GM23248 (cell line): Measurements from ENCODE around the gene ZNF124. TPM values are rescaled to one million over a fixed set of nuclear protein-coding genes. Genes with fewer than 3 reads are reported as not detected.
"Not testable (repeated sequence)": the region's sequence is repeated elsewhere in the genome, so short reads cannot be mapped to it uniquely, and the experiment has no call there.

Source experiments
- DNase-seq: peaks from one replicate; pipeline ENCODE4 v3.0.0-alpha.2; 2015
- H2AFZ ChIP-seq: fragments of 200-600 bp; sonication (generic); 2 replicates; pipeline ENCODE4 v1.6.1; 2016; ENCODE audit warnings: antibody characterized with exemption
- H3F3A ChIP-seq: fragments of 200-600 bp; sonication (generic); 2 replicates; pipeline ENCODE4 v1.6.1; 2016; ENCODE audit warnings: mild to moderate bottlenecking, antibody characterized with exemption, mixed run types; ENCODE audit not compliant: insufficient read depth
- H3K27ac ChIP-seq: fragments of 200-600 bp; sonication (generic); 2 replicates; pipeline ENCODE4 v1.5.1; 2016; ENCODE audit warnings: mild to moderate bottlenecking
- H3K27me3 ChIP-seq: fragments of 200-600 bp; sonication (generic); replicated peaks from 2 replicates; pipeline ENCODE4 v1.6.1; 2016; ENCODE audit warnings: mild to moderate bottlenecking; ENCODE audit not compliant: insufficient read depth
- H3K36me3 ChIP-seq: fragments of 200-600 bp; sonication (generic); 2 replicates; pipeline ENCODE4 v1.6.1; 2016; ENCODE audit warnings: low read depth, mild to moderate bottlenecking
- H3K4me1 ChIP-seq: fragments of 200-600 bp; sonication (generic); 2 replicates; pipeline ENCODE4 v1.6.1; 2016; ENCODE audit warnings: mild to moderate bottlenecking; ENCODE audit not compliant: insufficient read depth
- H3K4me2 ChIP-seq: fragments of 200-600 bp; sonication (generic); one replicate; pipeline ENCODE4 v1.6.1; 2016; ENCODE audit warnings: mild to moderate bottlenecking; ENCODE audit not compliant: unreplicated experiment
- H3K4me3 ChIP-seq: fragments of 200-600 bp; sonication (generic); 2 replicates; pipeline ENCODE4 v1.5.1; 2016; ENCODE audit warnings: mild to moderate bottlenecking
- H3K79me2 ChIP-seq: fragments of 200-600 bp; sonication (generic); 2 replicates; pipeline ENCODE4 v1.6.1; 2016; ENCODE audit warnings: mild to moderate bottlenecking; ENCODE audit not compliant: insufficient read depth
- H3K9ac ChIP-seq: fragments of 200-600 bp; sonication (generic); 2 replicates; pipeline ENCODE4 v1.6.1; 2016; ENCODE audit warnings: mild to moderate bottlenecking
- H3K9me2 ChIP-seq: fragments of 200-600 bp; sonication (generic); 2 replicates; pipeline ENCODE4 v1.6.1; 2016; ENCODE audit warnings: mixed run types, mild to moderate bottlenecking, moderate library complexity; ENCODE audit not compliant: insufficient read depth
- H3K9me3 ChIP-seq: fragments of 200-600 bp; sonication (generic); one replicate; pipeline ENCODE4 v1.6.1; 2017; ENCODE audit warnings: low read depth
- H4K20me1 ChIP-seq: fragments of 200-600 bp; sonication (generic); 2 replicates; pipeline ENCODE4 v1.6.0; 2016; ENCODE audit not compliant: insufficient read depth
- EZH2 ChIP-seq: fragments of 200-600 bp; sonication (generic); IDR thresholded peaks from 2 replicates; pipeline ENCODE4 v1.6.1; 2018; ENCODE audit warnings: antibody characterized with exemption, mild to moderate bottlenecking; ENCODE audit not compliant: insufficient read depth, poor library complexity, severe bottlenecking
- EZH2phosphoT487 ChIP-seq: fragments of 200-600 bp; sonication (generic); IDR thresholded peaks from 2 replicates; pipeline ENCODE4 v1.6.1; 2018; ENCODE audit warnings: antibody characterized with exemption, moderate library complexity, mild to moderate bottlenecking, low read depth; ENCODE audit not compliant: insufficient read depth
- WGBS, 2 experiments: methylation state at CpG; one replicate each; pipeline ENCODE4 v1.1.6; 2015 to 2017; ENCODE audit warnings: low lambda C conversion rate in 2 of 2, low coverage in 1 of 2; ENCODE audit errors: missing lambda C conversion rate in 2 of 2; 5-methylcytosine and 5-hydroxymethylcytosine counted together
- in situ Hi-C: fragments of 300-500 bp; cut with MboI; formaldehyde crosslinking; loops from 2 replicates; pipeline ENCODE4 v1.15.0; 2020
- polyA plus RNA-seq: library from polyadenylated mRNA; unstranded; fragments of >200 nt; fragmentation: Nextera tagmentation; extraction: Ambion mirVana; gene quantifications from 2 replicates; pipeline ENCODE4 v1.2.1, GENCODE V29; 2016
- total RNA-seq: library from RNA; depleted of rRNA; stranded (reverse); fragments of >200 nt; shearing (Covaris generic); gene quantifications from 2 replicates; pipeline ENCODE4 v1.2.3, GENCODE V29; 2014

ZNF124 gene
- total and polyA plus RNA-seq, 2 experiments from 2014 or later = 2.8 to 14.1 TPM

GRCh38 chr1:247121382-247121781 is 50.4 kb downstream of the ZNF124 start:
- TF ChIP-seq EZH2 (no peak), EZH2phosphoT487 (no peak)
- Histone ChIP-seq H3K9me2 (no peaks in the 10 kb centered on the region), H3K4me1 (no peaks in the 10 kb centered on the region), H3K27me3 (no peaks in the 10 kb centered on the region), H3K27ac (no peak overlapping the region), H2AFZ (no peak overlapping the region), H3F3A (no peaks in the 10 kb centered on the region), H3K79me2 (no peaks in the 10 kb centered on the region), H3K4me2 (no peak overlapping the region), H3K4me3 (no peak overlapping the region), H4K20me1 (no peaks in the 10 kb centered on the region), H3K9me3 (no peaks in the 10 kb centered on the region), H3K9ac (no peak overlapping the region), H3K36me3 (no peaks in the 10 kb centered on the region)
- in situ Hi-C loops = no loop called here
- no peak for DNase-seq
- WGBS, 2 experiments = 52 to 58% methylated on average over 6 of the region's 6 CpGs

GRCh38 chr1:247120408-247120668 is 51.5 kb downstream of the ZNF124 start:
- H3K27me3 ChIP-seq, H3K36me3 ChIP-seq, H3K9me2 ChIP-seq, H3K79me2 ChIP-seq, H2AFZ ChIP-seq, H4K20me1 ChIP-seq, H3K4me1 ChIP-seq, H3K27ac ChIP-seq, H3K9me3 ChIP-seq, in situ Hi-C loops, H3F3A ChIP-seq, DNase-seq, H3K9ac ChIP-seq, H3K4me2 ChIP-seq, H3K4me3 ChIP-seq: not testable (repeated sequence)
- WGBS, 2 experiments = 91 to 96% methylated on average over 3 to 4 of the region's 4 CpGs

- DNase-seq = no peak
- Histone ChIP-seq H4K20me1 (no peaks in the 10 kb centered on the region), H3K4me1 (no peaks in the 10 kb centered on the region), H3K9me2 (no peaks in the 10 kb centered on the region), H2AFZ (no peak overlapping the region), H3K36me3 (no peaks in the 10 kb centered on the region), H3K27ac (no peak overlapping the region), H3K9me3 (no peaks in the 10 kb centered on the region), H3K79me2 (no peaks in the 10 kb centered on the region), H3K9ac (no peak overlapping the region), H3K27me3 (no peaks in the 10 kb centered on the region), H3F3A (no peaks in the 10 kb centered on the region), H3K4me2 (no peak overlapping the region), H3K4me3 (no peak overlapping the region)
- in situ Hi-C loops = no loop called here
- 86 to 88% methylated on average over 22 of the region's 22 CpGs for WGBS, 2 experiments
- no peak for TF ChIP-seq EZH2
- TF ChIP-seq EZH2phosphoT487 = no peak
These were observed 52.0 kb downstream of the ZNF124 start for GRCh38 chr1:247119600-247120407.

GRCh38 chr1:247118946-247119446 is 52.8 kb downstream of the ZNF124 start:
- Histone ChIP-seq H4K20me1 (no peaks in the 10 kb centered on the region), H3K36me3 (no peaks in the 10 kb centered on the region), H3K9me3 (no peaks in the 10 kb centered on the region), H3K79me2 (no peaks in the 10 kb centered on the region), H2AFZ (no peak overlapping the region), H3K9me2 (no peaks in the 10 kb centered on the region), H3K27ac (no peak overlapping the region), H3F3A (no peaks in the 10 kb centered on the region), H3K4me1 (no peaks in the 10 kb centered on the region), H3K4me2 (no peak overlapping the region), H3K9ac (no peak overlapping the region), H3K4me3 (no peak overlapping the region), H3K27me3 (no peaks in the 10 kb centered on the region)
- TF ChIP-seq EZH2 (no peak), EZH2phosphoT487 (no peak)
- 72 to 75% methylated on average over 9 to 11 of the region's 11 CpGs for WGBS, 2 experiments
- DNase-seq = peak; percentile 66
- in situ Hi-C loops = no loop called here
